Measurements from ENCODE around the gene PWWP2B. TPM values are rescaled to one million over a fixed set of nuclear protein-coding genes. Genes with fewer than 3 reads are reported as not detected.

PWWP2B gene
- total and polyA plus RNA-seq, 2 of the 8 experiments (the other 6 are each of a cell fraction or from before 2014, with no cell fraction given): 5.3 to 10.8 TPM

DNA sequence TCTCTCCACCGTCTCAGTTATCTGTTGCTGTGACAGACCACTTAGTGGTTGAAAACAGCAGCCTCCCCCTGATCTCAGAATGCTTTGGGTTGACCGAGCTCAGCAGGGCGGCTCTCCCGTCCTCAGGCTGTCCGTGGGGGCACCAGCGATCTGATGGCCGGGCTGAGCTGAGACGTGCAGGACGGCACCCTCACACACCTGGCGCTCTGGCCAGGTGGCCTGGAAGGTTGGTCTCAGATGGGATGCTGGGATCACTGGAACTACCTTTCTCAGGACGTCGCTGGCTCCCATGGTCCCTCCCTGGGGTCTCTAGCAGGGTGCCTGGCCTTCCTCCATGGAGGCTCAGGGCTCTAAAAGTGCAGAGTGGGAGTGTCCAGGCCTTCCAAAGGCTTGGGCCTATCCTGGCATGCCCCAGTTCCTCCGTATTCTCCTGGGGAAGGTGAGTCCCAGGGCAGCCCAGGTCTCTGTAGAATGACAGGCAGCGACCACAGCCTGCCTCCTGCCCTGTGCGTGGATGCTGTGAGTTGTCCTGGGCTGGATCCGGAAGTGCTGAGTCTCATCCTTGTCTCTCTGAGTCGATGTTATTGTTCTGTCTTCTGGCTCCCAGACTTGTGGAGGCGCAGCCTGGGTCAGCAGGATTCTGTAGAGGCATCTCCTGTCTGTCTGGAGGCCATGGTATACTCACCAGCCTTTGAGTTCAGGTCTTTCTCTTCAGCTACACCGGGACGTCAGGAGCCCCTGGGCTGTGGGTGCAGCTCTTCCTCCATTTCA, 12.2 kb upstream of the PWWP2B start:
- Histone ChIP-seq H4K91ac (replicated peaks; ENCODE audit: insufficient read length, low read length) (no peak overlapping the region), H2BK12ac (ENCODE audit: low read depth, low read length) (0 out of 2 replicates have a peak overlapping the region, but pooled peaks have one; percentile 12), H3K79me1 (ENCODE audit: low read depth, low read length) (no peaks in the 10 kb centered on the region), H4K20me1 (replicated peaks in 1 of 2; ENCODE audit: control insufficient read depth in 1 of 2, insufficient read depth in 2 of 2, low read length in 2 of 2) (no peaks in the 10 kb centered on the region), H2BK120ac (replicated peaks; ENCODE audit: low read depth, low read length) (no peak overlapping the region), H2BK5ac (ENCODE audit: low read depth, low read length) (0 out of 2 replicates have a peak overlapping the region, but pooled peaks have one; percentile 24), H4K5ac (ENCODE audit: insufficient read length, low read depth, low read length) (no peak overlapping the region), H3K4me2 (ENCODE audit: insufficient read depth in 1 of 2, low read depth in 2 of 2, low read length in 2 of 2) (no peak overlapping the region), H2BK15ac (ENCODE audit: low read length) (no peak overlapping the region), H3K18ac (ENCODE audit: extremely low read depth, low read length) (peak overlapping the region; percentile 71; the same call in 1 of the 2 replicates), H3K4ac (replicated peaks; ENCODE audit: insufficient read length, low read depth, low read length) (no peak overlapping the region), H3K23ac (ENCODE audit: insufficient read length) (no peak overlapping the region), H3K4me1 (replicated peaks in 1 of 4; ENCODE audit: control insufficient read depth in 3 of 4, insufficient read depth in 4 of 4, low read length in 3 of 4) (peaks cover 0 to 11% (median 8%) of the 10 kb centered on the region in 4 experiments; a peak in 6 of 7 replicates), H2AFZ (ENCODE audit: low read length) (no peak overlapping the region), H3K14ac (ENCODE audit: insufficient read length) (no peak overlapping the region), H3K9me3 (ENCODE audit: insufficient read depth in 2 of 2, low read depth in 1 of 2, low read length in 1 of 2) (no peaks in the 10 kb centered on the region), H2BK20ac (ENCODE audit: low read length) (no peak overlapping the region), H3K36me3 (ENCODE audit: control insufficient read depth in 2 of 4, insufficient read depth in 4 of 4, low read length in 3 of 4) (no peaks in the 10 kb centered on the region), H4K8ac (ENCODE audit: extremely low read depth, insufficient read depth, low read length) (no peak overlapping the region), H3K79me2 (ENCODE audit: control insufficient read depth in 1 of 2, insufficient read depth in 2 of 2, low read length in 2 of 2) (no peaks in the 10 kb centered on the region), H3K27me3 (replicated peaks in 1 of 4; ENCODE audit: control insufficient read depth in 3 of 4, extremely low read depth in 1 of 4, insufficient read depth in 3 of 4, low read length in 3 of 4) (no peaks in the 10 kb centered on the region), H3K9ac (replicated peaks in 1 of 4; ENCODE audit: extremely low read depth in 1 of 4, low read depth in 3 of 4, low read length in 3 of 4) (no peak overlapping the region), H3K23me2 (ENCODE audit: low read depth, low read length) (no peaks in the 10 kb centered on the region), H2AK5ac (ENCODE audit: low read depth, low read length) (0 out of 2 replicates have a peak overlapping the region, but pooled peaks have one; percentile 39), H3K27ac (ENCODE audit: low read depth, low read length) (no peak overlapping the region), H3K56ac (replicated peaks; ENCODE audit: insufficient read length, low read depth, low read length) (no peak overlapping the region), H3K4me3 (ENCODE audit: extremely low read depth in 1 of 4, insufficient read depth in 2 of 4, low read depth in 3 of 4, low read length in 4 of 4) (no peak overlapping the region)
- 88% methylated on average over 19 of the region's 20 CpGs; no CpG with 5 or more reads in 1 of the 2 experiments for WGBS, 2 experiments (ENCODE audit: extremely low coverage in 1 of 2, insufficient coverage in 1 of 2, insufficient read length in 1 of 2, insufficient replicate concordance in 2 of 2, low coverage in 1 of 2, low lambda C conversion rate in 2 of 2, missing lambda C conversion rate in 1 of 2)
- ChIA-PET CTCF (ENCODE audit: partially characterized antibody) (interaction anchor here (1.2 to 2.3 kb wide), 5 partner anchors 22 to 74 kb away, joined by 3 to 9 read pairs (median 4); no protein-coding TSS in a partner anchor), POLR2A (ENCODE audit: partially characterized antibody) (no interaction called here)
- DNase-seq (ENCODE audit: low read depth in 1 of 2, low spot score in 2 of 2) (no peak), FAIRE-seq (no peak)
- TF ChIP-seq POU5F1 (IDR thresholded peaks at IDR 0.05; ENCODE audit: low read depth, low read length): no peak
- TF ChIP-seq, protein P1, sequence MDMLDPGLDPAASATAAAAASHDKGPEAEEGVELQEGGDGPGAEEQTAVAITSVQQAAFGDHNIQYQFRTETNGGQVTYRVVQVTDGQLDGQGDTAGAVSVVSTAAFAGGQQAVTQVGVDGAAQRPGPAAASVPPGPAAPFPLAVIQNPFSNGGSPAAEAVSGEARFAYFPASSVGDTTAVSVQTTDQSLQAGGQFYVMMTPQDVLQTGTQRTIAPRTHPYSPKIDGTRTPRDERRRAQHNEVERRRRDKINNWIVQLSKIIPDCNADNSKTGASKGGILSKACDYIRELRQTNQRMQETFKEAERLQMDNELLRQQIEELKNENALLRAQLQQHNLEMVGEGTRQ (IDR thresholded peaks at IDR 0.05; ENCODE audit: low read length): no peak

Data from H1 (cell line).